MCF 10A (cell line): ENCODE data around the gene DTX1. TPM values are rescaled to one million over a fixed set of nuclear protein-coding genes. Genes with fewer than 3 reads are reported as not detected.

Experiments used
- BruUV-seq: library from RNA; stranded (reverse); fragments of 400-500 nt; replicated peaks from 2 replicates; lab custom pipeline; 2021; lab: Mats Ljungman, UMichigan
- CTCF ChIA-PET: fragments of 300-600 bp; sonication (Branson Sonifier 250); formaldehyde crosslinking; extraction: SDS; loops from one replicate; lab custom pipeline; 2021; ENCODE audit warnings: antibody characterized with exemption, inconsistent platforms; lab: Yijun Ruan, JAX
- POLR2A ChIA-PET: fragments of 300-600, 350-650 bp; sonication (Branson Sonifier 250); formaldehyde crosslinking; extraction: SDS; loops from one replicate; lab custom pipeline; 2020; ENCODE audit warnings: antibody characterized with exemption, inconsistent platforms; lab: Yijun Ruan, JAX
- DNase-seq: peaks from one replicate; pipeline ENCODE4 v3.0.0-alpha.2; 2018; ENCODE audit not compliant: unreplicated experiment
- H3K27ac Mint-ChIP-seq: one replicate; pipeline ENCODE4 v1.8.0; 2022; ENCODE audit warnings: mild to moderate bottlenecking, low read depth, mixed read lengths; ENCODE audit not compliant: unreplicated experiment
- H3K27me3 Mint-ChIP-seq: one replicate; pipeline ENCODE4 v1.8.0; 2022; ENCODE audit warnings: mixed read lengths; ENCODE audit not compliant: insufficient read depth, unreplicated experiment
- H3K36me3 Mint-ChIP-seq: one replicate; pipeline ENCODE4 v1.8.0; 2022; ENCODE audit warnings: mild to moderate bottlenecking, moderate library complexity, mixed read lengths; ENCODE audit not compliant: insufficient read depth, unreplicated experiment
- H3K4me1 Mint-ChIP-seq: one replicate; pipeline ENCODE4 v1.8.0; 2022; ENCODE audit warnings: mixed read lengths; ENCODE audit not compliant: insufficient read depth, unreplicated experiment
- H3K4me3 Mint-ChIP-seq: one replicate; pipeline ENCODE4 v1.8.0; 2022; ENCODE audit warnings: mild to moderate bottlenecking, moderate library complexity, mixed read lengths; ENCODE audit not compliant: unreplicated experiment
- H3K9me3 Mint-ChIP-seq: one replicate; pipeline ENCODE4 v1.8.0; 2022; ENCODE audit warnings: mixed read lengths; ENCODE audit not compliant: unreplicated experiment
- CTCF ChIP-seq: fragments of 200-600 bp; IDR thresholded peaks from one replicate; pipeline ENCODE4 v1.8.0; 2022; ENCODE audit warnings: antibody characterized with exemption, mild to moderate bottlenecking; ENCODE audit not compliant: unreplicated experiment
- intact Hi-C: fragments of 100-400 bp; cut with micrococcal nuclease; formaldehyde crosslinking; loops from 2 replicates; pipeline ENCODE4 v1.14.1; 2022
- total RNA-seq: library from RNA; stranded (reverse); gene quantifications from 2 replicates; pipeline ENCODE4 v1.2.3, GENCODE V29; 2022

DTX1 gene
- total RNA-seq, 1 experiment from 2014 or later: not detected

- no peak overlapping the region for H3K27ac Mint-ChIP-seq
- no peaks in the 10 kb centered on the region for H3K4me1 Mint-ChIP-seq
- BruUV-seq: no TSS peak
- no peaks in the 10 kb centered on the region for H3K36me3 Mint-ChIP-seq
- POLR2A ChIA-PET: no interaction called here
- H3K4me3 Mint-ChIP-seq: no peak overlapping the region
- no peaks in the 10 kb centered on the region for H3K27me3 Mint-ChIP-seq
- DNase-seq: no peak
- H3K9me3 Mint-ChIP-seq: no peaks in the 10 kb centered on the region
- CTCF ChIA-PET: interaction anchor here (0.7 kb wide), 2 partner anchors 64 to 204 kb away, joined by 3 read pairs; no protein-coding TSS in a partner anchor
- TF ChIP-seq CTCF: no peak
- intact Hi-C loops: no loop called here
Observed at GRCh38 chr12:113109872-113110599, 53.5 kb downstream of the DTX1 start.

GRCh38 chr12:113111247-113111646 lies 54.7 kb downstream of the DTX1 start:
- no peaks in the 10 kb centered on the region for H3K36me3 Mint-ChIP-seq
- BruUV-seq: no TSS peak
- POLR2A ChIA-PET: no interaction called here
- H3K9me3 Mint-ChIP-seq: no peaks in the 10 kb centered on the region
- H3K4me3 Mint-ChIP-seq: no peak overlapping the region
- CTCF ChIA-PET: interaction anchor here (0.5 to 1.1 kb wide), 3 partner anchors 12 to 1096 kb away, joined by 3 to 5 read pairs (median 3); no protein-coding TSS in a partner anchor
- H3K27ac Mint-ChIP-seq: no peak overlapping the region
- no peak for DNase-seq
- peaks cover 2% of the 10 kb centered on the region for H3K4me1 Mint-ChIP-seq
- no peaks in the 10 kb centered on the region for H3K27me3 Mint-ChIP-seq
- TF ChIP-seq CTCF: no peak
- intact Hi-C loops: no loop called here

- no TSS peak for BruUV-seq
- H3K4me3 Mint-ChIP-seq: no peak overlapping the region
- peaks cover 6% of the 10 kb centered on the region for H3K4me1 Mint-ChIP-seq
- no peaks in the 10 kb centered on the region for H3K9me3 Mint-ChIP-seq
- ChIA-PET CTCF (interaction anchor here (0.5 to 0.6 kb wide), 2 partner anchors 82 to 1095 kb away, joined by 3 to 5 read pairs; no protein-coding TSS in a partner anchor), POLR2A (interaction anchor here (0.7 kb wide), 1 partner anchor 57 kb away, joined by 3 read pairs; no protein-coding TSS in a partner anchor)
- intact Hi-C loops: no loop called here
- DNase-seq: no peak
- no peak overlapping the region for H3K27ac Mint-ChIP-seq
- no peaks in the 10 kb centered on the region for H3K27me3 Mint-ChIP-seq
- no peaks in the 10 kb centered on the region for H3K36me3 Mint-ChIP-seq
- no peak for TF ChIP-seq CTCF
Observed at GRCh38 chr12:113112043-113112899, 55.7 kb downstream of the DTX1 start.

- no TSS peak for BruUV-seq
- DNase-seq: no peak
- ChIA-PET CTCF (no interaction called here), POLR2A (interaction anchor here (0.7 kb wide), 1 partner anchor 15 kb away, joined by 4 read pairs; no protein-coding TSS in a partner anchor)
- H3K4me1 Mint-ChIP-seq: peaks cover 6% of the 10 kb centered on the region
- no peaks in the 10 kb centered on the region for H3K36me3 Mint-ChIP-seq
- no peaks in the 10 kb centered on the region for H3K9me3 Mint-ChIP-seq
- no peaks in the 10 kb centered on the region for H3K27me3 Mint-ChIP-seq
- no peak overlapping the region for H3K4me3 Mint-ChIP-seq
- no peak for TF ChIP-seq CTCF
- H3K27ac Mint-ChIP-seq: no peak overlapping the region
- intact Hi-C loops: no loop called here
Observed at GRCh38 chr12:113113397-113113796, 56.9 kb downstream of the DTX1 start.
